AG10803 (cell line): ENCODE data around the gene PINLYP.
A peak's percentile ranks its signal among the peaks of the same experiment; 100 is the strongest.

ENCODE experiments used
- DNase-seq: peaks from one replicate; pipeline ENCODE4 v3.0.0; 2010; ENCODE audit warnings: low read depth
- H3K4me3 ChIP-seq: 2 replicates; pipeline ENCODE4 v1.5.1; 2011; ENCODE audit warnings: mild to moderate bottlenecking, low read length, control low read depth
- CTCF ChIP-seq: conservative IDR thresholded peaks from 2 replicates; pipeline ENCODE4 v1.5.1; 2011; ENCODE audit warnings: mild to moderate bottlenecking, low read length, control low read depth, inconsistent platforms

The PINLYP gene

GRCh38 chr19:43561139-43561970 lies 14.2 kb upstream of the PINLYP start:
- DNase-seq: no peak
- no peak for TF ChIP-seq CTCF
- no peak overlapping the region for H3K4me3 ChIP-seq

DNA sequence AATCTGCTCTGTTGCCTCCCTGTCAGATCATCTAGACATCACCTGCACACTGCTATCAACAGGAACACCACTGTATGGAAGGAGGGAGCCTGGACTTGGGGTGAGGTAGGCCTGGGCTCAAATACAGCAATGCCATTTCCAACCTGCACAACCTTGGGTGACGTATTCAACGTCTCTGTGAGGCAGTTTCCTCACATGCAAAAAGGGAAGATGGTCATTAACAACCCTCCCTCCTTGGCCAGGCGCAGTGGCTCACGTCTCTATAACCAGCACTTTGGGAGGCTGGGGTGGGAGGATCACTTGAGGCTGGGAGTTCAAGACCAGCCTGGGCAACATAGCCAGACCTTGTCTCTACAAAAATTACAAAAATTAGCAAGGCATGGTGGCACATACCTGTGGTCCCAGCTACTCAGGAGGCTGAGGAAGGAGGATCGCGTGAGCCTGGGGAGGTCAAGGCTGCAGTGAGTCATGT lies 13.3 kb upstream of the PINLYP start:
- TF ChIP-seq CTCF: no peak
- no peak for DNase-seq
- no peak overlapping the region for H3K4me3 ChIP-seq

DNA sequence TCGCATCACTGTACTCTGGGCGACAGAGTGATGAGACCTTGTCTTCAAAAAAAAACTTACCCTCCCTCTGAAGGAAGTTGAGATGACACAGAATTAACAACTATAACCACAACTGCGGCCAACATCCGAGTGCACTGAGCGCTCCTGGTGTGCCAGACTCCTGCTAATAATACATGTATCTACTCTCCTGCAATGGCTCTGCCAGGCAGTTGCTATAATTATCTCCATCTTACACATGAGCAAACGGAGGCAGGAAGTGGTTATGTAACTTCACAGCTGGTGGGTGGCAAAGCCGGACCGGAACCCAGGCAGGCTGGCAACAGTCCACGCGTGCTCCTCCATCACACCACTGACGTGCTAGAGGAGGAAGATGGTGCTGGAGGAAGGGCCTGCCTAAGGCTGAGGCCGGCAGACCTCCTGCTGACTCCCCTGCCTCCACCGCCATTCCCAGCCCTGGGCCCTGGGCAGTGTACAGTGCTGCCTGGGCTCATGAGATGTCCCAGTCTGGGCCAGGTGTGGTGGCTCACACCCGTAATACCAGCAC lies 12.8 kb upstream of the PINLYP start:
- peak; percentile 94 for DNase-seq
- TF ChIP-seq CTCF: no peak
- H3K4me3 ChIP-seq: no peak overlapping the region

DNA sequence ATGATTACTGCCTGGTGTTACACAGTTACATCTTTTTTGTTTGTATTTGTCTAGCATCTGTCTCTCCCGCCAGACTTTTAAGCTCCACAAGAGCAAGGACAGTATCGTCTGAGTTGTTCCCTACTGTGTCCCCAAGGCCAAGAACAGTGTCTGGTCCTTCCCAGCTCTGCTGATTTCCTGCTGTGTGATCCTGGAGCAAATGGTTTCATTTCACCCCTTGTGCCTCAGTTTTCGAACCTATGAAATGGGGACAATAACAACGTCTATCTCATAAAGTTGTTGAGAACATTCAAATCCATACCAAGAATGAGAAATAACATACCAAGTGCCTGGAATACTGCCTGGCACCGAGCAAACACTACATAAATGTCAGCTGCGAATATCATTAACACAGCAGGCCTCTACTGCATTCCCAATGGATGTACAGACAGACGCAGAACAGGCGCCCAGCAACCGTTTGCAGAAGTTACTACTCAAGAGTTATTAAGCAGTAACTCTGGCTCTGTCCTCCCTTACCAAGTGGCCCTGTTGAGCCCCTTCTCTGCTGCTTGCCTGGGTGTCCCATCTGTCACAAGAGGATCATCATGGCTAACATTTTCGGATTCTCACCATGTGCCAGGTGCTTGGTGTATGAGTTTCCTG lies 11.7 kb upstream of the PINLYP start:
- H3K4me3 ChIP-seq: no peak overlapping the region
- no peak for TF ChIP-seq CTCF
- DNase-seq: no peak

DNA sequence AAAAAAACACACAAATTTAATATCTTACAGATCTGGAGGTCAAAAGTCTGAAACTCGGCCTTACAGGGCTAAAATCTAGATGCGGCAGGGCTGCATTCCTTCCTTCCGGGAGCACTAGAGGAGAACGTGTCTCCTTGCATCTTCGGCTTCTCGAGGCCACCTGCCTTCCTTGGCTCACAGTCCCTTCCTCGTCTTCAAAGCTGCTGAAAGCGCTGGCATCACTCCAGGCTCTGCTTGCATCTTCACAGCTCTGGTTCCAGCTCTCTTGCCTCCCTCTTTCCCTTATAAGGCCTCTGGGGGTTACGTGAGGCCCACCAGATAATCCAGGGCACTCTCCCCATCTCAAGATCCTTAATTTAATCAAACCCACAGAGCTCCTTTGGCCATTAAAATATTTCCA lies 10.8 kb upstream of the PINLYP start:
- no peak overlapping the region for H3K4me3 ChIP-seq
- no peak for DNase-seq
- TF ChIP-seq CTCF: no peak

- TF ChIP-seq CTCF: no peak
- no peak overlapping the region for H3K4me3 ChIP-seq
- no peak for DNase-seq
These were observed 5.9 kb upstream of the PINLYP start for GRCh38 chr19:43569657-43570056.
